Psoas muscle (tissue), 8 donors: ENCODE data around the gene FIBIN. TPM values are rescaled to one million over a fixed set of nuclear protein-coding genes. Genes with fewer than 3 reads are reported as not detected.
"Not testable (repeated sequence)": the region's sequence is repeated elsewhere in the genome, so short reads cannot be mapped to it uniquely, and the experiment has no call there.

Source experiments
- ATAC-seq, 4 donors: fragments of 200-7000 bp; cut with Tn5 transposase; one replicate each; pipeline ENCODE4 v1.9.1; 2020; ENCODE audit warnings: moderate library complexity in 3 of 4, mild to moderate bottlenecking in 2 of 4
- DNase-seq, 2 donors: peaks; one replicate each; pipeline ENCODE4 v3.0.0-alpha.2; 2020
- H3K27ac ChIP-seq: fragments of 200-600 bp; one replicate; pipeline ENCODE4 v1.8.0; 2022
- H3K27me3 ChIP-seq, 3 donors: fragments of 200-600 bp in 1 of 3; one replicate each; pipeline versions ENCODE4 v1.6.1 to v1.8.0; 2013 to 2022; ENCODE audit warnings: low read length in 2 of 3, mild to moderate bottlenecking in 2 of 3, moderate library complexity in 1 of 3; ENCODE audit not compliant: insufficient read depth in 3 of 3
- H3K36me3 ChIP-seq, 2 donors: fragments of 200-600 bp in 1 of 2; one replicate each; pipeline versions ENCODE4 v1.6.1 to v1.8.0; 2013 to 2022; ENCODE audit warnings: low read depth in 1 of 2, mild to moderate bottlenecking in 1 of 2, moderate library complexity in 1 of 2; ENCODE audit not compliant: insufficient read depth in 1 of 2
- H3K4me1 ChIP-seq: fragments of 200-600 bp; one replicate; pipeline ENCODE4 v1.8.0; 2022
- H3K4me3 ChIP-seq: fragments of 200-600 bp; one replicate; pipeline ENCODE4 v1.8.0; 2022; ENCODE audit warnings: mild to moderate bottlenecking
- H3K9me3 ChIP-seq: fragments of 200-600 bp; one replicate; pipeline ENCODE4 v1.8.0; 2022
- CTCF ChIP-seq: fragments of 200-600 bp; IDR thresholded peaks from one replicate; pipeline ENCODE4 v1.8.0; 2022; ENCODE audit warnings: antibody characterized with exemption
- WGBS, 3 donors: extraction: QIAGEN DNeasy Blood & Tissue Kit; methylation state at CpG; one replicate each; pipeline versions ENCODE4 v1.1.6 to v1.1.7; 2013; 5-methylcytosine and 5-hydroxymethylcytosine counted together
- intact Hi-C, 2 donors: fragments of 100-400 bp; cut with DNase I; formaldehyde crosslinking; loops; one replicate each; pipeline versions ENCODE4 v1.11.0 to v1.14.2; 2022
- polyA plus RNA-seq, 3 donors: library from polyadenylated mRNA; stranded (reverse); fragments of 200-250 nt; gene quantifications; one replicate each; pipeline ENCODE4 v1.2.3, GENCODE V29; 2013
- total RNA-seq, 4 donors: library from RNA; stranded (reverse); fragmentation: NEBNext Ultra II Directional in 2 of 4; extraction: Animal tissue kit (Norgen Biotek cat#: 25700) in 2 of 4; gene quantifications; one replicate each; pipeline versions ENCODE4 v1.2.1 to v1.2.4, GENCODE V29; 2021 to 2023
- donor health status: healthy with polysubstance abuse.
- donor health status: DM: no; HTN: no; CAD: no; lungs with moderate emphysema.
- donor health status: Bipolar disorder and iron deficiency.
- donor health status: healthy.
- donor health status: DM: yes; HTN: yes; CAD: no.
- donor health status: DM: no; HTN: no; CAD: no.
- donor health status: DM: no; HTN: no; CAD: no.
- donor health status: DM: yes; HTN: yes; CAD: no.

Gene FIBIN
- total and polyA plus RNA-seq, 7 donors = 3.0 to 8.9 (median 4.9) TPM

GRCh38 chr11:26960281-26960680, 33.6 kb upstream of the FIBIN start:
- no peaks in the 10 kb centered on the region for H3K4me1 ChIP-seq
- DNase-seq (no peak), ATAC-seq (no peak)
- 74 to 81% (median 78%) methylated on average over 2 of the region's 2 CpGs for WGBS, 3 donors
- no peaks in the 10 kb centered on the region for H3K9me3 ChIP-seq
- TF ChIP-seq CTCF = no peak
- no peak overlapping the region for H3K27ac ChIP-seq
- intact Hi-C loops = no loop called here
- H3K27me3 ChIP-seq = no peaks in the 10 kb centered on the region
- no peak overlapping the region for H3K4me3 ChIP-seq
- H3K36me3 ChIP-seq = no peaks in the 10 kb centered on the region

GRCh38 chr11:26963764-26964163, 30.1 kb upstream of the FIBIN start:
- intact Hi-C loops = no loop called here
- Histone ChIP-seq H3K36me3 (no peaks in the 10 kb centered on the region), H3K27ac (no peak overlapping the region), H3K9me3 (no peaks in the 10 kb centered on the region), H3K4me3 (no peak overlapping the region), H3K4me1 (no peaks in the 10 kb centered on the region), H3K27me3 (no peaks in the 10 kb centered on the region)
- no peak for TF ChIP-seq CTCF
- DNase-seq (no peak), ATAC-seq (no peak)
- 51 to 95% (median 63%) methylated on average over 1 of the region's 1 CpG for WGBS, 3 donors

GRCh38 chr11:26964339-26964738, 29.6 kb upstream of the FIBIN start:
- Histone ChIP-seq H3K27ac (no peak overlapping the region), H3K9me3 (no peaks in the 10 kb centered on the region), H3K36me3 (no peaks in the 10 kb centered on the region), H3K4me3 (no peak overlapping the region), H3K4me1 (no peaks in the 10 kb centered on the region), H3K27me3 (no peaks in the 10 kb centered on the region)
- no peak for ATAC-seq
- WGBS, 3 donors = 18 to 47% (median 29%) methylated on average over 3 of the region's 3 CpGs
- no peak for DNase-seq
- intact Hi-C loops = no loop called here
- no peak for TF ChIP-seq CTCF

GRCh38 chr11:26964847-26965485, 28.9 kb upstream of the FIBIN start:
- ATAC-seq, DNase-seq, intact Hi-C loops, H3K9me3 ChIP-seq, H3K36me3 ChIP-seq, H3K27ac ChIP-seq, H3K4me3 ChIP-seq, H3K27me3 ChIP-seq, H3K4me1 ChIP-seq: not testable (repeated sequence)
- WGBS, 3 donors = 92 to 95% (median 93%) methylated on average over 21 to 31 of the region's 32 CpGs

- ATAC-seq (no peak), DNase-seq (no peak)
- no peaks in the 10 kb centered on the region for H3K36me3 ChIP-seq
- no peak overlapping the region for H3K27ac ChIP-seq
- H3K9me3 ChIP-seq = no peaks in the 10 kb centered on the region
- no peaks in the 10 kb centered on the region for H3K27me3 ChIP-seq
- 70 to 78% (median 78%) methylated on average over 2 of the region's 2 CpGs for WGBS, 3 donors
- no peak for TF ChIP-seq CTCF
- no peak overlapping the region for H3K4me3 ChIP-seq
- intact Hi-C loops = no loop called here
- no peaks in the 10 kb centered on the region for H3K4me1 ChIP-seq
Observed at GRCh38 chr11:26971961-26972360, 22.0 kb upstream of the FIBIN start.
